ENCODE results near the gene TMEM150B. TPM values are rescaled to one million over a fixed set of nuclear protein-coding genes. Genes with fewer than 3 reads are reported as not detected.

The TMEM150B gene
- total and polyA plus RNA-seq, 2 of the 4 experiments (the other 2 are of a cell fraction): not detected

DNA sequence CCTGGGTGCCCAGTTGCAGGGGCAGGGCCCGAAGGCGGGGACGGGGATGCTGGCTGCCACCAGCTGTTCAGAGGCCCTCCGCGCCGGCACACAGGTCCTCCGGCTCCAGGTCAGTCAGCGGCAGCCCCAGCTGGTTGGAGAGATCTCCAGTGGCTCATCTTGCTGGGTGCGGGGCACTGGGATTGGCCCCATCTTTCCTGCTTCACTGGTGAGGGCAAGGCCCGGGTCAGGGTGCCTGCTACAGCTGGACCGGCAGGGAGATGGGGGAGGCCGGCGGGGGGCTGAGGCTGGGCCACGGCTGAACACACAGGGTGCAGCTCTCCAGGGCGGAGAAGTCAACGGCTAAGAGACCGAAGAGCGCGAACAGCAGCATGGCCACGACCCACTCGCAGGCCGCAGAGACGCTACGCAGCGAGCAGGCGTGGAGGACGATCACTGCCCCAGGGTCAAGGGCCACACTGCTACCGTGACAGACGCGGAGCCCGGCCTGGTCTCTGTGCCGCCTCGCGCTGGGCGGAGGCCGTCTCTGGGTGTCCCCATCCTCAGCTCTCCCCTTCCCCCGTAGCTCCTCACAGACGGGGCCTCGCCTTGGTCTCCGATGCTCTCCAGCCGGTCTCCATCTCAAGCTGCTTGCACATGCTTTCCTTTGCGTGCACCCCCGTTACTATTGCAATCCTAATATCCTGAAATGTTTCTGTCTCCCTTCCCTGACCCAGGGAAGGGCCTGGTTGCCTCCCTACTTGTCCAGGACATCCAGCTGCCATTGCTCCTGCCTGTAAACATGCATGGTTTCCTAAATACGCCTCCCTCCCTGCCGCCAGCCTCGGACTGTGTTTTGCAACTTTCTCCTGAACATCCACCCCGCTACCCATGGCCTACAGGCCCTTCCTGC, 12.3 kb downstream of the TMEM150B start (continued):
- no peak for TF ChIP-seq MXI1 (IDR thresholded peaks at IDR 0.05; ENCODE audit: borderline replicate concordance, low read depth, low read length)
- TF ChIP-seq FOS (IDR thresholded peaks at IDR 0.05; ENCODE audit: low read depth, low read length): no peak

DNA sequence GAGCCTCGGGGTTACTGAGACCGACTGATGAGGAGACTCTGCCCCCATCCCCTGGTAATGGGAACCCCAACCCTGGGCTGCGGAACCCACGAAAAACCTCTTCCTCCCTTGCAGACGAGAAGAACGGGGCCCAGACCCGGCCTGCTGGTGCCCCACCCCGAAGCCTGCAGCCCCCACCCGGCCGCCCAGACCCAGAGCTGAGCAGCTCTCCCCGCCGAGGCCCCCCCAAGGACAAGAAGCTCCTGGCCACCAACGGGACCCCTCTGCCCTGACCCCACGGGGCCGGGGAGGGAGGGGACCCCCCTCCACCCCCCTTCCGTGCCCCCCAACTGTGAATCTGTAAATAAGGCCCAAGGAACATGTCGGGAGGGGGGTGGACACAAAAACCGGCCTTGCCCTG, 13.3 kb downstream of the TMEM150B start:
- Histone ChIP-seq H3K4me3 (ENCODE audit: insufficient read depth, low read depth, low read length) (no peak overlapping the region), H3K14ac (replicated peaks; ENCODE audit: low read depth, low read length) (no peak overlapping the region), H3K4me2 (ENCODE audit: low read depth, low read length) (no peak overlapping the region), H2BK5ac (ENCODE audit: low read depth, low read length, poor library complexity, severe bottlenecking) (no peak overlapping the region), H3K56ac (ENCODE audit: extremely low read depth, insufficient read depth, low read length) (no peak overlapping the region), H3K79me1 (ENCODE audit: low read depth in 1 of 2, low read length in 2 of 2) (no peaks in the 10 kb centered on the region), H3K9ac (ENCODE audit: low read depth, low read length) (no peak overlapping the region), H2AK9ac (replicated peaks; ENCODE audit: low read depth, low read length, poor library complexity) (no peak overlapping the region), H3K9me1 (ENCODE audit: insufficient read depth, low read length) (no peaks in the 10 kb centered on the region), H4K20me1 (ENCODE audit: insufficient read depth, low read length) (no peaks in the 10 kb centered on the region), H2BK20ac (ENCODE audit: low read depth, low read length) (no peak overlapping the region), H4K5ac (ENCODE audit: low read depth, low read length) (no peak overlapping the region), H2AFZ (replicated peaks; ENCODE audit: low read length, poor library complexity) (no peak overlapping the region), H3K18ac (ENCODE audit: low read depth, low read length) (no peak overlapping the region), H3K4me1 (ENCODE audit: control insufficient read depth, insufficient read depth, low read length) (no peaks in the 10 kb centered on the region; the same call in 1 of the 2 replicates), H3K27ac (ENCODE audit: insufficient read depth, low read length) (no peak overlapping the region), H2BK120ac (ENCODE audit: low read depth, low read length) (no peak overlapping the region), H4K91ac (ENCODE audit: insufficient read depth, low read depth, low read length) (no peak overlapping the region), H3K36me3 (ENCODE audit: control insufficient read depth, insufficient read depth, low read length) (peaks cover 16% of the 10 kb centered on the region), H2BK15ac (ENCODE audit: low read depth, low read length) (no peak overlapping the region), H3K4ac (ENCODE audit: low read depth, low read length) (no peak overlapping the region), H3K9me3 (ENCODE audit: control insufficient read depth, insufficient read depth, low read length) (peaks cover 1% of the 10 kb centered on the region; the same call in 1 of the 2 replicates), H3K27me3 (ENCODE audit: control insufficient read depth, insufficient read depth, low read length) (no peaks in the 10 kb centered on the region), H3K23ac (ENCODE audit: low read depth, low read length) (no peak overlapping the region), H2AK5ac (ENCODE audit: low read depth, low read length) (no peak overlapping the region), H4K8ac (ENCODE audit: low read depth in 2 of 2, low read length in 2 of 2) (no peak overlapping the region)
- no CpG with 5 or more reads among the region's 18 CpGs for WGBS, 2 experiments (ENCODE audit: extremely low coverage in 2 of 2, insufficient read length in 1 of 2)
- CTCF ChIA-PET: no interaction called here
- DNase-seq (no peak), ATAC-seq (ENCODE audit: low read depth) (no peak)
- dilution Hi-C loops (cut with HindIII; ENCODE audit: low sequenced_read_pairs, unreplicated experiment) (no loop called here), intact Hi-C loops (cut with micrococcal nuclease) (no loop called here), in situ Hi-C loops (cut with MboI; ENCODE audit: low sequenced_read_pairs) (no loop called here)
- POLR2A ChIA-PET (ENCODE audit: unreplicated experiment): no interaction called here
- no TSS peak for BruUV-seq (replicated peaks)
- TF ChIP-seq NFE2L2 (IDR thresholded peaks at IDR 0.05; ENCODE audit: low read depth, low read length) (no peak), FOS (IDR thresholded peaks at IDR 0.05; ENCODE audit: low read depth, low read length) (no peak), MXI1 (IDR thresholded peaks at IDR 0.05; ENCODE audit: borderline replicate concordance, low read depth, low read length) (no peak), ELK1 (IDR thresholded peaks at IDR 0.05; ENCODE audit: borderline replicate concordance, low read depth, low read length) (no peak), RAD21 (IDR thresholded peaks at IDR 0.05; ENCODE audit: low read length) (no peak), MAFK (IDR thresholded peaks at IDR 0.05; ENCODE audit: low read depth, low read length) (no peak), CEBPB (IDR thresholded peaks at IDR 0.05; ENCODE audit: low read depth, low read length) (no peak), RCOR1 (IDR thresholded peaks at IDR 0.05; ENCODE audit: insufficient replicate concordance, low read length) (no peak), BHLHE40 (IDR thresholded peaks at IDR 0.05; ENCODE audit: low read depth, low read length) (no peak), MAZ (IDR thresholded peaks at IDR 0.05; ENCODE audit: borderline replicate concordance, low read depth, low read length) (no peak), RFX5 (IDR thresholded peaks at IDR 0.05; ENCODE audit: low read depth, low read length) (no peak), CHD1 (IDR thresholded peaks at IDR 0.05; ENCODE audit: low read depth, low read length) (no peak)
- TF ChIP-seq, protein P1, sequence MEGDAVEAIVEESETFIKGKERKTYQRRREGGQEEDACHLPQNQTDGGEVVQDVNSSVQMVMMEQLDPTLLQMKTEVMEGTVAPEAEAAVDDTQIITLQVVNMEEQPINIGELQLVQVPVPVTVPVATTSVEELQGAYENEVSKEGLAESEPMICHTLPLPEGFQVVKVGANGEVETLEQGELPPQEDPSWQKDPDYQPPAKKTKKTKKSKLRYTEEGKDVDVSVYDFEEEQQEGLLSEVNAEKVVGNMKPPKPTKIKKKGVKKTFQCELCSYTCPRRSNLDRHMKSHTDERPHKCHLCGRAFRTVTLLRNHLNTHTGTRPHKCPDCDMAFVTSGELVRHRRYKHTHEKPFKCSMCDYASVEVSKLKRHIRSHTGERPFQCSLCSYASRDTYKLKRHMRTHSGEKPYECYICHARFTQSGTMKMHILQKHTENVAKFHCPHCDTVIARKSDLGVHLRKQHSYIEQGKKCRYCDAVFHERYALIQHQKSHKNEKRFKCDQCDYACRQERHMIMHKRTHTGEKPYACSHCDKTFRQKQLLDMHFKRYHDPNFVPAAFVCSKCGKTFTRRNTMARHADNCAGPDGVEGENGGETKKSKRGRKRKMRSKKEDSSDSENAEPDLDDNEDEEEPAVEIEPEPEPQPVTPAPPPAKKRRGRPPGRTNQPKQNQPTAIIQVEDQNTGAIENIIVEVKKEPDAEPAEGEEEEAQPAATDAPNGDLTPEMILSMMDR (conservative IDR thresholded peaks at IDR 0.05; ENCODE audit: low read depth, low read length): no peak

All from IMR-90 (cell line).